ENCODE measurements around the gene FLG2. TPM values are rescaled to one million over a fixed set of nuclear protein-coding genes. Genes with fewer than 3 reads are reported as not detected.

Gene FLG2
- total and polyA plus RNA-seq, 2 of the 8 experiments (the other 6 are each of a cell fraction or from before 2014, with no cell fraction given): not detected

- H3K4ac ChIP-seq (replicated peaks; ENCODE audit: insufficient read length, low read depth, low read length): no peak overlapping the region
- H2BK120ac ChIP-seq (replicated peaks; ENCODE audit: low read depth, low read length): no peak overlapping the region
- no peaks in the 10 kb centered on the region for H4K20me1 ChIP-seq (replicated peaks in 1 of 2; ENCODE audit: control insufficient read depth in 1 of 2, insufficient read depth in 2 of 2, low read length in 2 of 2)
- no peak overlapping the region for H2BK5ac ChIP-seq (ENCODE audit: low read depth, low read length)
- DNase-seq (ENCODE audit: low read depth in 1 of 2, low spot score in 2 of 2): no peak
- no peak overlapping the region for H2AFZ ChIP-seq (ENCODE audit: low read length)
- H3K14ac ChIP-seq (ENCODE audit: insufficient read length): no peak overlapping the region
- no peaks in the 10 kb centered on the region for H3K23me2 ChIP-seq (ENCODE audit: low read depth, low read length)
- H3K36me3 ChIP-seq (ENCODE audit: control insufficient read depth in 2 of 4, insufficient read depth in 4 of 4, low read length in 3 of 4): no peaks in the 10 kb centered on the region
- H2BK20ac ChIP-seq (ENCODE audit: low read length): no peak overlapping the region
- no peak overlapping the region for H2AK5ac ChIP-seq (ENCODE audit: low read depth, low read length)
- no peak overlapping the region for H3K18ac ChIP-seq (ENCODE audit: extremely low read depth, low read length)
- H3K9me3 ChIP-seq (ENCODE audit: insufficient read depth in 2 of 2, low read depth in 1 of 2, low read length in 1 of 2): peaks cover 64 to 72% of the 10 kb centered on the region in 2 experiments
- no peak overlapping the region for H4K8ac ChIP-seq (ENCODE audit: extremely low read depth, insufficient read depth, low read length)
- no peak for TF ChIP-seq GTF2F1 (IDR thresholded peaks at IDR 0.05; ENCODE audit: borderline replicate concordance, low read depth, low read length)
- no peak for TF ChIP-seq BCL11A (IDR thresholded peaks at IDR 0.05; ENCODE audit: low read depth in 2 of 2, low read length in 2 of 2)
- no peak for TF ChIP-seq TBP (IDR thresholded peaks at IDR 0.05; ENCODE audit: low read depth, low read length)
- TF ChIP-seq SUZ12 (IDR thresholded peaks at IDR 0.05; ENCODE audit: low read length): no peak
- TF ChIP-seq EP300 (IDR thresholded peaks at IDR 0.05; ENCODE audit: borderline replicate concordance in 1 of 2, low read depth in 2 of 2, low read length in 2 of 2): no peak
- no peak for TF ChIP-seq RNF2 (IDR thresholded peaks at IDR 0.05; ENCODE audit: borderline replicate concordance, low read depth, low read length, missing control alignments, poor library complexity, severe bottlenecking)
- TF ChIP-seq SP4 (IDR thresholded peaks at IDR 0.05; ENCODE audit: low read length): no peak
- TF ChIP-seq ATF2 (IDR thresholded peaks at IDR 0.05; ENCODE audit: low read length): no peak
- no peak for TF ChIP-seq ATF3 (IDR thresholded peaks at IDR 0.05; ENCODE audit: insufficient read depth, low read depth, low read length)
- no peaks in the 10 kb centered on the region; the same call in 1 of the 2 replicates for H3K79me1 ChIP-seq (ENCODE audit: low read depth, low read length)
- no peaks in the 10 kb centered on the region for H3K27me3 ChIP-seq (replicated peaks in 1 of 4; ENCODE audit: control insufficient read depth in 3 of 4, extremely low read depth in 1 of 4, insufficient read depth in 3 of 4, low read length in 3 of 4)
- no peak overlapping the region for H3K4me3 ChIP-seq (ENCODE audit: extremely low read depth in 1 of 4, insufficient read depth in 2 of 4, low read depth in 3 of 4, low read length in 4 of 4)
- no peak overlapping the region for H3K27ac ChIP-seq (ENCODE audit: low read depth, low read length)
- no peak overlapping the region for H3K56ac ChIP-seq (replicated peaks; ENCODE audit: insufficient read length, low read depth, low read length)
- no peak overlapping the region for H4K91ac ChIP-seq (replicated peaks; ENCODE audit: insufficient read length, low read length)
- H3K4me2 ChIP-seq (ENCODE audit: insufficient read depth in 1 of 2, low read depth in 2 of 2, low read length in 2 of 2): no peak overlapping the region
- no peak overlapping the region for H4K5ac ChIP-seq (ENCODE audit: insufficient read length, low read depth, low read length)
- H2BK15ac ChIP-seq (ENCODE audit: low read length): no peak overlapping the region
- H3K4me1 ChIP-seq (replicated peaks in 1 of 4; ENCODE audit: control insufficient read depth in 3 of 4, insufficient read depth in 4 of 4, low read length in 3 of 4): no peaks in the 10 kb centered on the region
- 75% methylated on average over 4 of the region's 4 CpGs; no CpG with 5 or more reads in 1 of the 2 experiments for WGBS, 2 experiments (ENCODE audit: extremely low coverage in 1 of 2, insufficient coverage in 1 of 2, insufficient read length in 1 of 2, insufficient replicate concordance in 2 of 2, low coverage in 1 of 2, low lambda C conversion rate in 2 of 2, missing lambda C conversion rate in 1 of 2)
- H2BK12ac ChIP-seq (ENCODE audit: low read depth, low read length): no peak overlapping the region
- ChIA-PET CTCF (ENCODE audit: partially characterized antibody) (no interaction called here), POLR2A (ENCODE audit: partially characterized antibody) (no interaction called here)
- no peak overlapping the region for H3K9ac ChIP-seq (replicated peaks in 1 of 4; ENCODE audit: extremely low read depth in 1 of 4, low read depth in 3 of 4, low read length in 3 of 4)
- H3K79me2 ChIP-seq (ENCODE audit: control insufficient read depth in 1 of 2, insufficient read depth in 2 of 2, low read length in 2 of 2): no peaks in the 10 kb centered on the region
- no peak overlapping the region for H3K23ac ChIP-seq (ENCODE audit: insufficient read length)
- FAIRE-seq: no peak
These were observed 48.9 kb upstream of the FLG2 start for GRCh38 chr1:152408664-152409063.
